Measurements from ENCODE around the gene ACTG1.
"Not testable (repeated sequence)": the region's sequence is repeated elsewhere in the genome, so short reads cannot be mapped to it uniquely, and the experiment has no call there.

ACTG1 gene

DNA sequence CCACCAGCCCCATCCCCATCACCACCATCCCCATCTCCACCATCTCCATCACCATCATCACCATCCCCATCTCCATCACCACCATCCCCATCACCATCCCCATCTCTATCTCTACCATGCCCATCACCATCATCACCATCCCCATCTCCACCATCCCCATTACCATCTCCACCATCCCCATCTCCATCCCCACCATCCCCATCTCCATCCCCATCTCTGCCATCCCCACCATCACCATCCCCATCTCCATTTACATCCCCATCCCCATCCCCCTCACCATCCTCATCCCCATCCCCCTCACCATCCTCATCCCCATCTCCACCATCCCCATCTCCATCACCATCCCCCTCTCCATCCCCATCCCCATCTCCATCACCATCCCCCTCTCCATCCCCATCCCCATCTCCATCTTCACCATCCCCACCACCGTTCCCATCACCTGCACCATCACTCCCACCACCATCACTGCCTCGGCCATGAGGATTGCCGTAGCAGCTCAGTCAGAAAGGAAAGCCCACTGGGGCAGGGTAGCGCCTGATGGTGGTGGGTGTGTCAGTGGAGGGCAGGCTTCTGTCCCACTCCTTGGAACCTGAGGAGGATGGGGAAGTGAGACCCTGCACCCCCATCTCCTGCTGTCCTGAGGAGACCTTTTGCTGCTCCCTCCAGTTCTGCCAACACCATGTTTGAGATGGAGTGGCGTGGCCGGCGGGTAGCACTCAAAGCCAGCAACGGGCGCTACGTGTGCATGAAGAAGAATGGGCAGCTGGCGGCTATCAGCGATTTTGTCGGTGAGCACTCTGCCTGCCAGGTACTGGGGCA is 23.1 kb upstream of the ACTG1 start:
- DNase-seq (ENCODE audit: low read depth) = no peak
- TF ChIP-seq, protein P1, sequence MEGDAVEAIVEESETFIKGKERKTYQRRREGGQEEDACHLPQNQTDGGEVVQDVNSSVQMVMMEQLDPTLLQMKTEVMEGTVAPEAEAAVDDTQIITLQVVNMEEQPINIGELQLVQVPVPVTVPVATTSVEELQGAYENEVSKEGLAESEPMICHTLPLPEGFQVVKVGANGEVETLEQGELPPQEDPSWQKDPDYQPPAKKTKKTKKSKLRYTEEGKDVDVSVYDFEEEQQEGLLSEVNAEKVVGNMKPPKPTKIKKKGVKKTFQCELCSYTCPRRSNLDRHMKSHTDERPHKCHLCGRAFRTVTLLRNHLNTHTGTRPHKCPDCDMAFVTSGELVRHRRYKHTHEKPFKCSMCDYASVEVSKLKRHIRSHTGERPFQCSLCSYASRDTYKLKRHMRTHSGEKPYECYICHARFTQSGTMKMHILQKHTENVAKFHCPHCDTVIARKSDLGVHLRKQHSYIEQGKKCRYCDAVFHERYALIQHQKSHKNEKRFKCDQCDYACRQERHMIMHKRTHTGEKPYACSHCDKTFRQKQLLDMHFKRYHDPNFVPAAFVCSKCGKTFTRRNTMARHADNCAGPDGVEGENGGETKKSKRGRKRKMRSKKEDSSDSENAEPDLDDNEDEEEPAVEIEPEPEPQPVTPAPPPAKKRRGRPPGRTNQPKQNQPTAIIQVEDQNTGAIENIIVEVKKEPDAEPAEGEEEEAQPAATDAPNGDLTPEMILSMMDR (conservative IDR thresholded peaks at IDR 0.05; ENCODE audit: low read length) = no peak
- no peak overlapping the region for H3K4me3 ChIP-seq (ENCODE audit: low read length)

DNA sequence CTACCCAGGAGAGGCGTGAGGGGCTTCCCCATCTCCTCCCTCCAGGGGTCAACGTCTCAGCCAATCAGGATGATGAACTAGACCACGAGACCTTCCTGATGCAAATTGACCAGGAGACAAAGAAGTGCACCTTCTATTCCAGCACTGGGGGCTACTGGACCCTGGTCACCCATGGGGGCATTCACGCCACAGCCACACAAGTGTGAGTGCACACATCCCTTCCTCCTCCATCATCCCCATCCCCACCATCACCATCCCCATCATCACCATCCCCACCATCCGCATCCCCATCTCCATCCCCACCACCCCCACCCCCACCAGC is 22.4 kb upstream of the ACTG1 start:
- H3K4me3 ChIP-seq (ENCODE audit: low read length) = no peak overlapping the region
- DNase-seq (ENCODE audit: low read depth) = no peak
- TF ChIP-seq, protein P1 (conservative IDR thresholded peaks at IDR 0.05; ENCODE audit: low read length) = no peak

DNA sequence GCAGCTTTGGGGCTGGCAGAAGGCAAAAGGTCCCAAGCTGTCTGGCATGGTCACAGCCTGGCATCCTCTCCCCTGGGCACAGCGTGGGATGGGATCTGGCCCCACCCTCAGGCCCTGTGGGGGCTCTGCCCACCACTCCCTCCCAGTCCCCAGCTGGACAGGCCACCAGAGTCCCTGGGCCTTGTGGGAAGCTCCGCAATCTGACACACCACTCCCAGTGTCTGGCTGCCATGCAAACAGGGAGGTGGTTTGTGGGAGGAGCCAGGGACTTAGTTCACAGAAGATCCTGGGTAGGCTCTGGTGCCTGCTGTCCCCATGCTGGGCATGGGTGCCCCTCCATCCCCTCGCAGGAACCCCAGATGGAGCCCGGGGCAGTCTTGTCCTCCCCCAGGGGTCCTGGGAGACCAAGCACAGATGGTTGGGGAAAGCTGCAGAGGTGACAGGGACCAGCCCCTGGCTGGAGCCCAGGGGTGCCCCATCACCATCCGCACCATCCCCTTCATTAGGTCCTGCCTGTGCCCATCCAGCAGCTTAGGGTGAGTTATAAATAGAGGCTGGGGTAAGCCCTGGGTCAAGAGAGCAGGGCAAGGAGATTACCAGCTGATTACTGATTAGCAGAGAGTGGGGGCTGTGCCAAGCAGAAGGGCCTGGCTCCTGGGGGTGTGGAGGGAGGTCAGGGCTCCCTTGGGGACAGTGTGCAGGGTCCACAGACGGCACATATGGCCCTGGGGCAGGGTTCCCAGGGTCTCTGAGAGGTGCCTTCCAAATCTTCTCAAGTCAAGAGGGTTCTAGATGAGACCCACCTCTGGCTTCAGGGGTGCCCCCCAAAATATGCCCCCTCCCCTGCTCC is 21.8 kb upstream of the ACTG1 start:
- H3K4me3 ChIP-seq (ENCODE audit: low read length) = no peak overlapping the region
- TF ChIP-seq, protein P1 (conservative IDR thresholded peaks at IDR 0.05; ENCODE audit: low read length) = no peak
- DNase-seq (ENCODE audit: low read depth) = no peak

DNA sequence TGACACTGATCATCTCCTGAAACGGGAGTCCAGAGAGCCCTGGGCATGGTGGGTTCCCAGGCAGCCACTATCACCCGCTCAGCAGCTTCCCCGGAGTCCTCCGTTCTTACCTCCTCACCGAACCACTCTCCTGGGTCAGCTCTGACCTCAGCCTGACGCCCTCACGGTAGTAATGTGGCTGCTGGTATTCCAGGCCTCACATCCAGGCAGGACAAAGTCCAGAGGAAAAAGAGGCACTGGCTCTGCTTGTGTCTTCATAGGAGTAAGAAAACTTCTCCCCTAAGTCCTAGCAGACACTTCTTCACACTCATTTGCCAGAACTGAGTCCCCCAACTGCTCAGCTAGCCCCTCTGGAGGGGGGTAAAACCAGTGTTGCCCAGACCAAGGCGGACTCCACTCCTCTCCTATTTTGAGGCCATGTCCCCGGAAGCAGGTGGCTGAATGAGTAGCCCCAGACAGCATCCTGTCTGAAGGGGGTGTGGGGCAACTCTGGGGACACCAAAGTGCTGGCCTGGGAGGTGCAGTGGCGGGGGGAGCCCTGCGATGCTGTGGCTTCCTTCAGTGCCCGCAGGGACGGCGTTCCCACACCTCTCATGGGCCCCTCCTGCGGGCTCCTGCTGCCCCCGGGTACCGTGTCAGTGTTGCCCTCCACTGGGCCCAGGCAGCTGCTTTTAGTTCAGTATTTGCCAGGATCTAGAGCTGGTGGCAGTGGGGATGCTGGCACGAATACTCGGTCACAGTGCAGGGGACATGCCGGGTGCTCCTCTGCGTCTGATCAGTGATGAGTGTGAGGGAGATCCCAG is 20.9 kb upstream of the ACTG1 start:
- no peak overlapping the region for H3K4me3 ChIP-seq (ENCODE audit: low read length)
- no peak for DNase-seq (ENCODE audit: low read depth)
- TF ChIP-seq, protein P1 (conservative IDR thresholded peaks at IDR 0.05; ENCODE audit: low read length) = no peak

DNA sequence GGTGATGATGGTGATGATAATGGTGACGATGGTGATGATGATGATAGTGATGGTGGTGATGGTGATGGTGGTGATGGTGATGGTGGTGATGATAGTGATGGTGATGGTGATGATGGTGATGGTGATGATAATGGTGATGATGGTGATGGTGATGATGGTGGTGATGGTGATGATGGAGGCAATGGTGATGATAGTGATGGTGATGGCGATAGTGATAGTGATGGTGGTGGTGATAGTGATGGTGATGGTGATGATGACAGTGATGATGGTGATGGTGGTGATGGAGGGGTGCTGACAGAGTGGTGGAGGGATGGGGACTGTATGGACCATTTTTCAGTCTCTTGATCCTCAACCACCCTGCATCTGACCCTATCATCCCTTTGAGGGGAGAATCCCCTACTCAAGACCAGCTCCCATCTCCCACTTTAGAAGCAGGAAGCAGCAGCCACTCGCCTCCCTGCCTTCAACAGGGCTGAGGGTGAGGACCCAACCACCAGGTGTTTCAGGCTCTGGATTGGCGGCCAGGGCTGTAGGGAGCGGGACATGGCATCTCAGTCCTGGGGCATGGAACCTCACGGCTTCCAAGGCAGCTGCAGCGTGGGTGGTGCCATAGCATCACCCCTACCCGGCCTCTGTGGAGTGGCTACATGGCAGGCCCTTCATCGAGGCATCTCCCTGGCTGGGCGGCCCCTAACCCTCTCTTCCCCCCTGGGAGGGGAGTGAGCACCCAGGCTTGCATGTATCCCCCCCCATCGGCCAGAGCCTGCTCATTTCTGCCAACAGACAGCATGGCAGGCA is 20.1 kb upstream of the ACTG1 start:
- no peak overlapping the region for H3K4me3 ChIP-seq (ENCODE audit: low read length)
- no peak for DNase-seq (ENCODE audit: low read depth)
- TF ChIP-seq, protein P1 (conservative IDR thresholded peaks at IDR 0.05; ENCODE audit: low read length) = no peak

DNA sequence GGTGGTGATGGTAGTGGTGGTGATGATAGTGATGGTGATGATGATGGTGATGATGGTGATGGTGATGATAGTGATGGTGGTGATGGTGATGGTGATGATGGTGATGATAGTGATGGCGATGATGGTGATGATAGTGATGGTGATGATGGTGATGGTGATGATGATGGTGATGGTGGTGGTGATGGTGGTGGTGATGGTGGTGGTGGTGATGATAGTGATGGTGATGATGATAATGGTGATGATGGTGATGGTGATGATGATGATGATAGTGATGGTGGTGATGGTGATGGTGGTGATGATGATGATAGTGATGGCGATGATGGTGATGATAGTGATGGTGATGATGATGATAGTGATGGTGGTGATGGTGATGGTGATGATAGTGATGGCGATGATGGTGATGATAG is 19.4 kb upstream of the ACTG1 start:
- DNase-seq (ENCODE audit: low read depth); H3K4me3 ChIP-seq (ENCODE audit: low read length): not testable (repeated sequence)

DNA sequence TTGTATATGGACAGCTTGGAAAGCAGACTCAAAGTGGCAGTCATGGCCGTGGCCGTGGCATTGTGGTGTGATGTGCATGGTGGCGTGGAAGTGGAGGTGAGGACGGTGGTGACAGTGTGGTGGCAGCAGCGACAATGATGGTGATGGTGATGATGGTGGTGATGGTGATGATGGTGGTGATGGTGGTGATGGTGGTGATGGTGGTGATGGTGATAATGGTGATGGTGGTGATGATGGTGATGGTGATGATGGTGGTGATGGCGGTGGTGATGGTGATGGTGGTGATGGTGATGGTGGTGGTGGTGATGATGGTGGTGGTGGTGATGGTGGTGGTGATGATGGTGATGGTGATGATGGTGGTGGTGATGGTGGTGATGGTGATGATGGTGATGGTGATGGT is 18.4 kb upstream of the ACTG1 start:
- H3K4me3 ChIP-seq (ENCODE audit: low read length); DNase-seq (ENCODE audit: low read depth): not testable (repeated sequence)

Measured in AG10803 (cell line).